ENCODE measurements around the gene KLHDC10.
"Not testable (repeated sequence)": the region's sequence is repeated elsewhere in the genome, so short reads cannot be mapped to it uniquely, and the experiment has no call there.

KLHDC10 gene

GRCh38 chr7:130123501-130123900 is 53.2 kb downstream of the KLHDC10 start:
- no peak for DNase-seq

- DNase-seq, result no peak
Measured at GRCh38 chr7:130124711-130125110, 54.4 kb downstream of the KLHDC10 start.

- not testable (repeated sequence) for DNase-seq
Measured at GRCh38 chr7:130126840-130127239, 56.5 kb downstream of the KLHDC10 start.

GRCh38 chr7:130127404-130127803 is 57.1 kb downstream of the KLHDC10 start:
- no peak for DNase-seq

GRCh38 chr7:130127821-130128317 is 57.5 kb downstream of the KLHDC10 start:
- no peak for DNase-seq

GRCh38 chr7:130129011-130129411 is 58.7 kb downstream of the KLHDC10 start:
- DNase-seq, result no peak

- DNase-seq, result no peak
Measured at GRCh38 chr7:130131191-130131834, 61.0 kb downstream of the KLHDC10 start.

- no peak for DNase-seq
Measured at GRCh38 chr7:130131964-130132875, 61.9 kb downstream of the KLHDC10 start.

GRCh38 chr7:130133029-130133782 is 62.9 kb downstream of the KLHDC10 start:
- no peak for DNase-seq

GRCh38 chr7:130134106-130134636 is 63.8 kb downstream of the KLHDC10 start:
- no peak for DNase-seq

GRCh38 chr7:130134726-130135125 is 64.4 kb downstream of the KLHDC10 start:
- no peak for DNase-seq

GRCh38 chr7:130135208-130136205 is 65.2 kb downstream of the KLHDC10 start:
- DNase-seq, result no peak

GRCh38 chr7:130136579-130137167 is 66.3 kb downstream of the KLHDC10 start:
- no peak for DNase-seq

- no peak for DNase-seq
Measured at GRCh38 chr7:130137207-130137606, 66.9 kb downstream of the KLHDC10 start.

- DNase-seq, result no peak
Measured at GRCh38 chr7:130139193-130139960, 69.0 kb downstream of the KLHDC10 start.

GRCh38 chr7:130140551-130141160 is 70.3 kb downstream of the KLHDC10 start:
- no peak for DNase-seq

- DNase-seq, result peak; percentile 93
Measured at GRCh38 chr7:130141161-130141883, 71.0 kb downstream of the KLHDC10 start.

- no peak for DNase-seq
Measured at GRCh38 chr7:130141884-130142653, 71.7 kb downstream of the KLHDC10 start.

Data from femur (tissue), 1 donor.